Fibroblast of skin of left biceps (primary cell): ENCODE results near the gene HACD4.
"Not testable (repeated sequence)": the region's sequence is repeated elsewhere in the genome, so short reads cannot be mapped to it uniquely, and the experiment has no call there.

ENCODE experiments used
- DNase-seq, 2 experiments: peaks; one replicate each; pipeline ENCODE4 v3.0.0-alpha.2; 2013; ENCODE audit warnings: low read depth in 2 of 2

Gene HACD4

DNA sequence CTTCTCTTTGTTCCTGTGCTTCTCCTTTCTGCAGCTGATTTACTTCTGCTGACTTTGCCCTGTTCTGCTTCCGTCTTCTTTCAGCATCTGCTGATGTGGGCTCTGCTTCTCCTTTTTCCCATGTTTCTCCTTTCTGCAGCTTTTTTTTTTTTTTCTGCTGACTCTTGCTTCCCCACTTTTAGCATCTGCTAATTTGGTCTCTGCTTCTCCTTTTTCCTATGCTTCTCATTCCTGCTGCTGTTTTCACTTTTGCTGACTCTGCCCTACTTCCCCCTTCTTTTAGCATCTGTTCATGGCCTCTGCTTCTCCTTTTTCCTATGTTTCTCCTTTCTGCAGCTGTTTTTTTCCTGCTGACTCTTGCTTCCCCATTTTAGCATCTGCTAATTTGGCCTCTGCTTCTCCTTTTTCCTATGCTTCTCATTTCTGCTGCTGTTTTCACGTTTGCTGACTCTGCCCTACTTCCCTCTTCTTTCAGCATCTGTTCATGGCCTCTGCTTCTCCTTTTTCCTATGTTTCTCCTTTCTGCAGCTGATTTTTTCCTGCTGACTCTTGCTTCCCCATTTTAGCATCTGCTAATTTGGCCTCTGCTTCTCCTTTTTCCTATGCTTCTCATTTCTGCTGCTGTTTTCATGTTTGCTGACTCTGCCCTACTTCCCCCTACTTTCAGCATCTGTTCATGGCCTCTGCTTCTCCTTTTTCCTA, 58.0 kb downstream of the HACD4 start:
- DNase-seq, result not testable (repeated sequence)

DNA sequence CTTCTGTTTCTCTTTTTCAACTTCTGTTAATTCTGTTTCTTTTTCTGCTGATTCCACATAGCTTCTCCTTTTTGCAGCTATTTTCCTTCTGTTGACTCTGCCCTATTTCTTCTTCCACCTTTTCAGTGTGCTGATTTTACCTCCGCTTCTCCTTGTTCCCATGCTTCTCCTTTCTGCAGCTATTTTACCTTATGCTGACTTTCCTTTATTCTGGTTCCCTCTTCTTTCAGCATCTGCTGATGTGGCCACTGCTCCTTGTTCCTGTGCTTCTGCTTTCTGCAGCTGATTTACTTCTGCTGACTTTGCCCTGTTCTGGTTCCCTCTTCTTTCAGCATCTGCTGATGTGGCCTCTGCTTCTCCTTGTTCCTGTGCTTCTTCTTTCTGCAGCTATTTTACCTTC, 58.8 kb downstream of the HACD4 start:
- no peak for DNase-seq

DNA sequence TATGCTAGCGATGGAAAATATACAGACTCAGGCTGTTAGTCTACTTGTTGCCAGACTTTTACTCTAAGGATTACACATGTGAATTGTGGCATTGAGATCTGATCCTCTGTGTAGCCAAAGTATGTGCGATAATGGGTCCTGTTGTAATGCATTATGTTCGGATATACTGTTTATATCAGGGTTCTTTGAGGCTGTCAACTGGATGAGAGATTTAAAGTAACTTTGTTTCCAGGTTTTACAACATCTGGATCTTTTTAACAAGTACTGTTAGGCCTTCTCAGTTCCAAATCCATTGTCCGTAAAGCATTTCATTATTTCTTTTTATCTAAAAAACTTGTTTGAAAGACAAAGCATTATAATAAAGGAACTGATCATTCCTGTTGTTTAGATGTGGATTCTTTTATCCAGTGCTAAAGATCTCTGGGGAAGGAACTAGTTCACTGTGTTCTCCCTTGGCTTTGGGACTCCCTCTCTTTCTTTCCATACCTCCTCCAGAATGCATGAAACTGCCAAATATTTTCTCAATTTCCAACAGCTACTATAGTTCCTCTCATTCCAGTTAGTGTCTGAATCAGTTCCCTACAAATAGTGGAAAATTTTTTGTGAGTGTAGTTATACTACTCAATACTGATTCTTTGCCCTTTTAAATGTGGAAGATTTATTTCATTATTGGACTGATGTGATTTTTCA, 68.8 kb downstream of the HACD4 start:
- DNase-seq, result peak in 1 of 2 experiments; percentile 4

GRCh38 chr9:20950707-20951106, 80.7 kb downstream of the HACD4 start:
- DNase-seq, result no peak
